Fibroblast of gingiva (primary cell): ENCODE results near the gene TMEM165.
A peak's percentile ranks its signal among the peaks of the same experiment; 100 is the strongest.

Experiments used
- DNase-seq: peaks from one replicate; pipeline ENCODE4 v3.0.0-alpha.2; 2011; ENCODE audit warnings: low read depth

Gene TMEM165

DNA sequence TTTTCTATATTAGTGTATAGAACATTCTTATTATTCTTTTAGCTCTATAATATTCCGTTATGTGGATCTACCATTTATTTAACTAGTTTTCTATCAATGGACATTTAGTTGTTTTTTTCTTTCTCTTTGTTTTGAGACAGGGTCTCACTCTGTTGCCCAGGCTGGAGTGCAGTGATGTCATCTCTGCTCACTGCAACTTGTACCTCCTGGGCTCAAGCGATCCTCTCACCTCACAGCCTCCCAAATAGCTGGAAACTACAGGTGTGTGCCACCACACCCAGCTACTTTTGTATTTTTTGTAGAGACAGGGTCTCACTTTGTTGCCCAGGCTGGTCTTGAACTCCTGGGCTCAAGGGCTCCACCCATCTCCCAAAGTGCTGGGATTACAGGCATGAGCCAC is 10.8 kb downstream of the TMEM165 start:
- no peak for DNase-seq

GRCh38 chr4:55407119-55407518 is 11.4 kb downstream of the TMEM165 start:
- DNase-seq, result no peak

GRCh38 chr4:55407764-55408163 is 12.0 kb downstream of the TMEM165 start:
- DNase-seq, result no peak

DNA sequence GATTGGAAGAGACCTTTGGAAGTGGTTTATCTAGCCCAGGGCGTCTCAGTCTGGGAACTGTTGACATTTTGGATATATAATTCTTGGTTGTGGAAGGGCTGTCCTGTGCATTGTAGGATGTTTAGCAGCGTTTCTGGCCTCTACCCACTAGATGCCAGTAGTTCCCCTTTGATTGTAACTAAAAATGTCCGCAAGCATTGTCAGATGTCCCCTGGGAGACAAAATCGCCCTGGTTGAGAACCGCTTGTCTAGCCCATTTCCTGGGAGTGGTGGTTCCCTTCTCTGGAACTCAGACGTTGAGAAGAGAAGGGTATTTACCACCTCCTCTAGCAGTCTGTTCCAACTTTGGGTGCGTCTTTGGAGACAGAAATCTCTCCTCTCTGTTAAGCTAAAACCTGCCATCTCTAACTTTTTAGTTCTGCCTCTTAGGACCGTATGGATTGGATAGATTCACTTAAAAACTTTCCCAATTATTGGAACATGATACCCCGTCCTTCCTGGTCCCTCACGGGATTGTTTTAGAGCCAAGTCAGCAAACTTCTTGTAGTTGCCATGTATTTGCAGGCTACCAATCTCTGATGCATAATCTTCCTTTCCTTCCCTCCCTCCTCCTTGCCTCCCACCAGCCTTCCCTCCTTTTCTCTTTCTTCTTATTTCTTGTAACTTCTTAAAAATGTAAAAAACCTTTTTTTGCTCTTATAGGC is 13.9 kb downstream of the TMEM165 start:
- peak; percentile 72 for DNase-seq

GRCh38 chr4:55410431-55410830 is 14.7 kb downstream of the TMEM165 start:
- DNase-seq, result no peak

- no peak for DNase-seq
Measured at GRCh38 chr4:55411621-55412020, 15.9 kb downstream of the TMEM165 start.

DNA sequence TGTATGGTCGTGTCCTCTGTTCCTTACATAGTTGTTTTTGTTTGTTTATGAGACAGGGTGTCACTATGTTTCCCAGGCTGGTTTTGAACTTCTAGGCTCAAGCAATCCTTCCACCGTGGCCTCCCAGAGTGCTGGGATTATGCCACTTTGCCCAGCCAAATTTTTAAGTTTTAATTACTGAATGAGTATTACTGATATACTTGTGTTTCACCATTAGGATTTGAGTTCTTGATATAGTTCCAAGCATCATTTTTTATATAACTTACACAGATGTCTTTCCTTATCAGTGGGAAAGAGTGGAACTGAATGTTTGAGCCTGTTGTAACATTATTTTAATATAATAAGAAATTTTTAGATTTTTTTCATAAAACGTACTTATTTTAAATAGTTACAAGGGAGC is 20.4 kb downstream of the TMEM165 start:
- no peak for DNase-seq

DNA sequence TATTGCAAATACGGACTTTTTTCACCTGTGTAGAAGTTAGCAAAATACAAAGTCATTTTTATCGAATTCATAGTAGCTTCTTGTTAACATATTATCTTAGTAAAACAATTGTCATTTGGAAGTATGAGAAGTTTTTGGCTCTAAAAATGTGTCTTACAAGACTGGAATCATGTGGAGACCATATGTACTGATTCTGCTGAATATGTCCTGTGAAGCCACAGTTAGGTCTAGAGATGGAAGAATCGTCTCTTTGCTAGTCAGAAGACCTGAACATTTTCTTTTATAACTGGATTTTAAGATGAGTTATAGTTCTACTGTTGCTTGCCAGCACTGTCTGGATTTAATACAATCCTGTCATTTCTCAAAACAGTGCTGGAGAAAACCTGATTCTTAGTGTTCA is 29.0 kb downstream of the TMEM165 start:
- DNase-seq, result no peak

- no peak for DNase-seq
Measured at GRCh38 chr4:55431710-55432336, 36.1 kb downstream of the TMEM165 start.

- peak; percentile 54 for DNase-seq
Measured at GRCh38 chr4:55435141-55435841, 39.5 kb downstream of the TMEM165 start.

- DNase-seq, result peak; percentile 21
Measured at GRCh38 chr4:55437356-55437796, 41.6 kb downstream of the TMEM165 start.

DNA sequence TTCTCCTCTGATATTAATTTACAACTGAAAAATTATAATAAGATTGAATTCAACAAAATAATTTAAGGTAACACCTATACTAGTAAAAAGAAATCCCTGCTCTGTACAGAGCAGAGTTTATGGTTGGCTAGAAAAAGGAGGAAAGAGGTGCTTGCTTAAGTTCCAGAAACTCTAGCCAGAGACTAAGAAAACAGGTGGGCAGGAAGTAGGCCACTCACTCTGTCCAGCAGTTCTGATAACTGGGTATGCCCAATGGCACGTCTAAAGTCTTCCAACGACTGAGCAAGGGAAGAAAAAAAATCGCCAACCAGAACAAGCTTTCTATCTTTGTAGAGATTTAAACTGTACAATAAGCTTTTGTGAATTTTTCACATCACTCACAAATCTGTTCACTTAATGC is 42.1 kb downstream of the TMEM165 start:
- no peak for DNase-seq

- no peak for DNase-seq
Measured at GRCh38 chr4:55438314-55438713, 42.6 kb downstream of the TMEM165 start.

DNA sequence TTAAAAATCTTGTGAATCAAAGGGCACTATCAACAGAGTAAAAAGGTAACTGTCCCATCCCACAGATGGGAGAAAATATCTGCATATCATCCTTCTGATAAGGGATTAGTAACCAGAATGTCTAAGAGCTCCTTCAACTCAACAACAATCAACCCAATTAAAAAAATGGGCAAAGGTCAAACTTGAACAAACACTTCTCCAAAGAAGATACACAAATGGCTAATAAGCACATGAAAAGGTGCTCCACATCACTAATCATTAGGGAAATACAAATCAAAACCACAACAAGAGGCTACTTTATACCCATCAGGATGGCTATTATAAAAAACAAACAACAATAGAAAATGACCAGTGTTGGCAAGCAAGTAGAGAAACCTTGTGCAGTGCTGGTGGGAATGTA is 43.3 kb downstream of the TMEM165 start:
- no peak for DNase-seq

DNA sequence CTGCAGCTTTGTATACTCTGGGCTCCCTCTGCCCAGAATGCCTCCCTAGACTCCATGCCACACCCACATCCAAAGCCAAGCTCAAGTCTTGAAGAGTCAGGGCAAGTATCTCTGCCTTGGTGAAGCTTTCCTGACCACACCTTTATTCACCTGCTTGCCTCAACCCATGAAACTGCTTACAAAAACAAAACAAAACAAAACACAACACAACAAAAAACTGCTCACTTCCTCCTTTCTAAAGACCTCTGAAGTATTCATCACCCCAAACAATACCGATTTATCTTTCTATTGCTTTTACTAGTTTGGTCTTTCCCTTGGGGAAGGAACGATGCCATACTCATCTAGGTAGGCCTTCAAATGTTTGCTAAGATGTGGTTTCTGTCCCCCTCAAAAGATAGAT is 45.0 kb downstream of the TMEM165 start:
- DNase-seq, result no peak

DNA sequence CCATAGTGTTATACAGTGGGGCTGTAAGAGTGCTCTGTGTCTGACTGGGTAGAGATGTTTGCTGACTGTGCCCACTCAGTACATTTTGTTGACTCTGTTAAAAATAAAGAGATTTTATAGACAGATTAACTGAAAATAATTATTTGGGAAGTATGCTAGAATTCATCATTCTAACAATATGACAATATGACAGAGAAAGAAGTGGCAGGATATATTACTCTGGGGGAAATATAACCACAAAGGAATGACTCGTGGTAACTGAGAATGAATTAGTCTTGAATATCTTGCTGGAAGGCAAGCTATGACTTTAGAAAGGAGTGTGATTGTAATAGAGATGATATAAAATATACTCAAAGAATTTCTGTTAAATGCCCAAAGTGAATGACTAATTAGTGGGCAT is 46.8 kb downstream of the TMEM165 start:
- no peak for DNase-seq

GRCh38 chr4:55444827-55445226 is 49.1 kb downstream of the TMEM165 start:
- DNase-seq, result peak; percentile 22

GRCh38 chr4:55445921-55446577 is 50.3 kb downstream of the TMEM165 start:
- DNase-seq, result peak; percentile 60

GRCh38 chr4:55446578-55446922 is 50.8 kb downstream of the TMEM165 start:
- no peak for DNase-seq

GRCh38 chr4:55447108-55447708 is 51.5 kb downstream of the TMEM165 start:
- no peak for DNase-seq

DNA sequence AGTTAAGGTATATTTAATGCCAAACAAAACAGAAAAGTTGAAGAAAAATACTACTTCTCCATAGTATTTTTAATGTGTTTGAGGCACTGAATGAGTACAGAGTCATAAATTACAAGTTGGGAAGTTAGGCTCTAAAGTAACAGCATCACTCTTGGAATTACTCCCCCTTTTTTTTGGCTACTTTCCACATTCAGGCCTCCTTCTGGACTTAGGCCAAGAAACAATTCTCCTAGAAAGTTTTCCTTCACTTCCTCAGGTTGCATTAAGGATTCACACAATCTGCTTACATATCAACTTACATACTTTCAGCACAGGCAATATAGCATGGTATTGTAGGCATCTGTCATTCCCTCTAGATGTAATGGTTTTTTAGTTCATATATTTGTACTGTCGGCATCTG is 52.1 kb downstream of the TMEM165 start:
- DNase-seq, result no peak

DNA sequence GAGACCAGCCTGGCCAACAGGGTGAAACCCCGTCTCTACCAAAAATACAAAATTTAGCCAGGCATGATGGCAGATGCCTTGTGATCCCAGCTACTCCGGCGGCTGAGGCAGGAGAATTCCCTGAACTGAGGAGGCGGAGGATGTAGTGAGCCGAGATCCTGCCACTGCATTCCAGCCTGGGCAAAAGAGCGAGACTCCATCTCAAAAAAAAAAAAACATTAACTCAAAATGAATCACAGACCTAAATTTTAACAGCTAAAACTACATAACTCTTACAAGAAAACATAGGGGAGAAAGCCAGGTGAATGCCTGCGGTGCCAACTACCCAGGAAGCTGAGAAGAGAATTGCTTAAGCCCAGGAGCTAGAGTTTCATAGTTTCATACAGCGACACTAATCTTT is 54.8 kb downstream of the TMEM165 start:
- no peak for DNase-seq
